MG63 (cell line): Measurements from ENCODE around the gene GRID1. TPM values are rescaled to one million over a fixed set of nuclear protein-coding genes. Genes with fewer than 3 reads are reported as not detected.

Source experiments
- DNase-seq: peaks from one replicate; pipeline ENCODE4 v3.0.0-alpha.2; 2020
- H3K27me3 ChIP-seq: fragments of 250-450 bp; sonication (Bioruptor Pico); 2 replicates; pipeline ENCODE4 v1.5.1; 2020; ENCODE audit warnings: mild to moderate bottlenecking, moderate library complexity
- H3K36me3 ChIP-seq: fragments of 250-450 bp; sonication (Bioruptor Pico); 2 replicates; pipeline ENCODE4 v1.5.1; 2020; ENCODE audit warnings: mild to moderate bottlenecking, moderate library complexity
- H3K4me3 ChIP-seq: fragments of 250-450 bp; sonication (Bioruptor Pico); 2 replicates; pipeline ENCODE4 v1.5.1; 2020; ENCODE audit warnings: mild to moderate bottlenecking, moderate library complexity
- H3K9me3 ChIP-seq: fragments of 250-450 bp; sonication (Bioruptor Pico); 2 replicates; pipeline ENCODE4 v1.5.1; 2020; ENCODE audit warnings: mild to moderate bottlenecking, moderate library complexity
- total RNA-seq: library from RNA; depleted of rRNA; stranded (reverse); fragments of >200 nt; shearing (Covaris generic); gene quantifications from 2 replicates; pipeline ENCODE4 v1.2.3, GENCODE V29; 2014; ENCODE audit warnings: low replicate concordance

Gene GRID1
- total RNA-seq, 1 experiment from 2014 or later: 0.10 TPM

- no peak overlapping the region for H3K4me3 ChIP-seq
- no peaks in the 10 kb centered on the region for H3K27me3 ChIP-seq
- no peaks in the 10 kb centered on the region for H3K9me3 ChIP-seq
- no peak for DNase-seq
- H3K36me3 ChIP-seq: no peaks in the 10 kb centered on the region
Measured at GRCh38 chr10:86220626-86221025, 146.0 kb downstream of the GRID1 start.

GRCh38 chr10:86219271-86219670 is 147.3 kb downstream of the GRID1 start:
- Histone ChIP-seq H3K36me3 (no peaks in the 10 kb centered on the region), H3K4me3 (no peak overlapping the region), H3K9me3 (no peaks in the 10 kb centered on the region), H3K27me3 (no peaks in the 10 kb centered on the region)
- DNase-seq: no peak

DNA sequence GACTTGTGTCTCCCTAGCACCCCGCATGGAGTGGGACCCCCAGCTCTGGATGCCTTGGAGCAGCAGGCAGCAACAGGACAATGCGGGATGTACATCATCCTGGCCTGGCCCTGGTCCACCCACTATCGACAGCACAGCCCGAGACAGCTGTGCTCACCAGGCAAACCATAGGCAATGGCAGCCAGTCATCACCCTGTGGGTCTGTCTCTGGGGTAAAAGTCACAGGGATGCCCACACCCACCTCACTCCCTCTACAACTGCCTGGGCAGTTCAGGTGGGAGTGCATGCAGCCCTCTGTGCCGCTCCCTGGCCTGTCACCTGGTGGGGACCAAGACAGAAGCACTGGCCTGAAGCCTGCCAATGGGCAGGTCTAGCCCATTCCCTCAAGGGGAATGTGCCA is 147.8 kb downstream of the GRID1 start:
- DNase-seq: no peak
- H3K4me3 ChIP-seq: no peak overlapping the region
- H3K36me3 ChIP-seq: no peaks in the 10 kb centered on the region
- no peaks in the 10 kb centered on the region for H3K27me3 ChIP-seq
- H3K9me3 ChIP-seq: no peaks in the 10 kb centered on the region

GRCh38 chr10:86218160-86218559 is 148.4 kb downstream of the GRID1 start:
- Histone ChIP-seq H3K9me3 (no peaks in the 10 kb centered on the region), H3K36me3 (no peaks in the 10 kb centered on the region), H3K4me3 (no peak overlapping the region), H3K27me3 (no peaks in the 10 kb centered on the region)
- peak; percentile 28 for DNase-seq

GRCh38 chr10:86217371-86218080 is 149.1 kb downstream of the GRID1 start:
- Histone ChIP-seq H3K27me3 (no peaks in the 10 kb centered on the region), H3K4me3 (no peak overlapping the region), H3K9me3 (no peaks in the 10 kb centered on the region), H3K36me3 (no peaks in the 10 kb centered on the region)
- peak; percentile 21 for DNase-seq

GRCh38 chr10:86216886-86217285 is 149.7 kb downstream of the GRID1 start:
- H3K9me3 ChIP-seq: no peaks in the 10 kb centered on the region
- H3K27me3 ChIP-seq: no peaks in the 10 kb centered on the region
- no peak for DNase-seq
- H3K36me3 ChIP-seq: no peaks in the 10 kb centered on the region
- H3K4me3 ChIP-seq: no peak overlapping the region

GRCh38 chr10:86215712-86216111 is 150.9 kb downstream of the GRID1 start:
- DNase-seq: no peak
- no peak overlapping the region for H3K4me3 ChIP-seq
- no peaks in the 10 kb centered on the region for H3K36me3 ChIP-seq
- H3K9me3 ChIP-seq: no peaks in the 10 kb centered on the region
- no peaks in the 10 kb centered on the region for H3K27me3 ChIP-seq

DNA sequence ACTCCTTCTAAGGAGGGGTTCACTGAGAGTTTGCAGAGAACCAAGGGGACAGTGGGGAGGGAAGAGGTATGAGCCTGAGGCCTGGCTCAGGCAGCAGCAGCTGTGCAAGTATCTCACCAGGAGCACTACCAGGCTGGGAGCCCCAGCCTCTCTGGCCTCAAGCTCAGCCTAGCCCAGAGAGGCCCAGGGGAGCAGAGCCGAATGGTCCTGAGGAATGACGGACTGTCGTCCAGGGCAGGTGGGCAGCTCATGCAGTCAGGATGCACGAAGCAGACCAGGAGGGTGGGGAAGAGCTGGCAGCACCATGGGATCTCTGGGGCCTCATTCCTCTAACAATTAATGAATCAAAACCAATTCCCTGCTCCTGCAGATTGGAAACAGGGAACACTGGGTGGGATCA is 151.5 kb downstream of the GRID1 start:
- H3K9me3 ChIP-seq: no peaks in the 10 kb centered on the region
- H3K4me3 ChIP-seq: no peak overlapping the region
- no peaks in the 10 kb centered on the region for H3K36me3 ChIP-seq
- no peaks in the 10 kb centered on the region for H3K27me3 ChIP-seq
- no peak for DNase-seq

- Histone ChIP-seq H3K27me3 (no peaks in the 10 kb centered on the region), H3K36me3 (no peaks in the 10 kb centered on the region), H3K9me3 (no peaks in the 10 kb centered on the region), H3K4me3 (no peak overlapping the region)
- DNase-seq: no peak
Measured at GRCh38 chr10:86213148-86213547, 153.4 kb downstream of the GRID1 start.

GRCh38 chr10:86212391-86212700 is 154.2 kb downstream of the GRID1 start:
- H3K36me3 ChIP-seq: no peaks in the 10 kb centered on the region
- H3K4me3 ChIP-seq: no peak overlapping the region
- H3K9me3 ChIP-seq: no peaks in the 10 kb centered on the region
- DNase-seq: no peak
- H3K27me3 ChIP-seq: no peaks in the 10 kb centered on the region

DNA sequence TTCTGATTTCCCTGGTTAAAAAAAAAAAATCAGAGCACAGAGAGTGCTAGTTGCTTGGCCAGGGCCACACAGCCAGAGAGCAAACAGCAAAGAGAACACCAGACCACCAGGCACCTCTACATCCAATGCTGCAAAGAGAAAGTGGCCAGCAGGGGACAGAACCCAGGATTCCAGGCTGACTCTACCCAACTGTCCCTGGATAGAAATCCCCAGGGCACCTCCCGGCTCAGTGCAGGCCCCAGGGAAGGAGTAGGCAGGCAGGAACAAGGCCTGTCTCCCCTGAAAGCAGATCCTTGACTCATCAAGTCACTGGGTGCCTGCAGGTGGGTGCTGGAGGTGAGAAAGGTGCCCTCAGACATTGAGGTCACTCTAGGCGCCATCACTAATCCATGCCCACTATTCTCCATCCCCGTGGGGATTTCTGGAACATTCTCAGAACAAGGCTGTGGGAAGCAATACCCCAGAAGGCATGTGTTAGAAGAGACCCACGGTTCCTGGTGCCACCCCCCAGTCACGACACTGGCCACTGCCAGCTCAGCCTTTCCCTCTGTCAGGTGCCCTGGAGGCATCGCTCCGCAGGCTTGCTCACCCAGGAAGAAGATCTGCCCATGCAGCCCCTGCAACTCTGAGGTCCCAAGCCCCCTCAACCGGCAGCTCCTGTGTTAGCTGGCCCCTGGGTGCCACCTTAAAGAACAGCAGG is 154.8 kb downstream of the GRID1 start:
- Histone ChIP-seq H3K4me3 (no peak overlapping the region), H3K27me3 (no peaks in the 10 kb centered on the region), H3K9me3 (no peaks in the 10 kb centered on the region), H3K36me3 (no peaks in the 10 kb centered on the region)
- no peak for DNase-seq

DNA sequence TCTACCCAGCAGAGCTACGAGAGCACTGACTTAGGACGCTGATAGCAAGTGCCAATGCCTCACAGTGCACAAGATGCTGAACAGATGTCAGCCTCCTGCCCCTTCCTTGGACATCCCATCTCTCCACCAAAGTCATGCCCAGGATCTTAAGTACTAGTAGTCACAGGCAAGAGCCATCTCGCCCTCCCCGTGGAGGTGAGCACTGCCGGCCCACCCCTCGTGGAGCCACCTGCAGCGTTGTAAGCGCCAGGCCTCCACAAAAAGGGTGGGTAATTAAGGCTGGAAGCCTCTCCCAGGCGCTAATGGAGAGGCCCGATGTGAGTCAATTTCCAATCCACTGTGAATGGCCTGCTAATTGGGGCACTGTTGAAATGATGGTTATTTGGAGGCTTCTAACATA is 156.2 kb downstream of the GRID1 start:
- Histone ChIP-seq H3K36me3 (no peaks in the 10 kb centered on the region), H3K27me3 (no peaks in the 10 kb centered on the region), H3K4me3 (no peak overlapping the region), H3K9me3 (no peaks in the 10 kb centered on the region)
- no peak for DNase-seq

DNA sequence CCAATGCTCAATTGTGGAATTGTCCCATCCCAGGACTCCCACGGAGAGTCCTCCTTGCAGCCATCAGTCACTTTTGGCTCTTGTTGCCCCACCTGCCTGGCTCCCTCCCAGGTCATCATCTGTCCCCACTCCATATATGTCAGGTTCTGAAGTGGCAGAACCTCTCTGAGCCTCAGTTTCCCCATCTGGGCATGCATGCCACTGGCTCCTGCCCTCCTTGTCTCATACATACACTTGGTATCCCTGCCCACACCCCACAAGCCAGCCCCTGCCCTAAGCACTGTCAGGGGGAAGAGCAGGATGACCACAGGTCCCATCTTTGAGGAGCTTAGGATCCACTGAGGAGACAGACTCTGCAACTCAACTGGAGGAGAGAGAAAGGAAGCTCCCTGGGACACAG is 156.9 kb downstream of the GRID1 start:
- no peaks in the 10 kb centered on the region for H3K27me3 ChIP-seq
- DNase-seq: no peak
- no peaks in the 10 kb centered on the region for H3K9me3 ChIP-seq
- no peak overlapping the region for H3K4me3 ChIP-seq
- H3K36me3 ChIP-seq: no peaks in the 10 kb centered on the region

- Histone ChIP-seq H3K36me3 (no peaks in the 10 kb centered on the region), H3K4me3 (no peak overlapping the region), H3K27me3 (no peaks in the 10 kb centered on the region), H3K9me3 (no peaks in the 10 kb centered on the region)
- no peak for DNase-seq
Measured at GRCh38 chr10:86207226-86207625, 159.4 kb downstream of the GRID1 start.

DNA sequence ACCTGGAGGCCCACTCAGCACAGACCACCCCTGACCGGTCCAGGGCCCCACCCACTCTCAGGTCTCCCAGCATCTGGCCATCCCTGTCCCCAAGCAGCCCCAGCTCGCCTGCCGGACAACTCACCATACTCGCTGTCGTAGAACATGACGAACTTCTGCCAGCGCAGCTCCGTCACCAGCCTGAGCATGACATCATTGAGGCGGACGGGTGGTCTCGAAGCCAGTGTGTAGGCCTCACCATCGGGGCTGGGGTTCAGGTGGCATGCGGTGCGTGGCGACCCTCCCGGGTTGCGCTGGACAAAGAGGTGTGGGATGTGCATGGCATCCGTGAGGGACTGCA is 160.4 kb downstream of the GRID1 start:
- no peak overlapping the region for H3K4me3 ChIP-seq
- H3K36me3 ChIP-seq: no peaks in the 10 kb centered on the region
- H3K9me3 ChIP-seq: no peaks in the 10 kb centered on the region
- H3K27me3 ChIP-seq: no peaks in the 10 kb centered on the region
- DNase-seq: no peak

DNA sequence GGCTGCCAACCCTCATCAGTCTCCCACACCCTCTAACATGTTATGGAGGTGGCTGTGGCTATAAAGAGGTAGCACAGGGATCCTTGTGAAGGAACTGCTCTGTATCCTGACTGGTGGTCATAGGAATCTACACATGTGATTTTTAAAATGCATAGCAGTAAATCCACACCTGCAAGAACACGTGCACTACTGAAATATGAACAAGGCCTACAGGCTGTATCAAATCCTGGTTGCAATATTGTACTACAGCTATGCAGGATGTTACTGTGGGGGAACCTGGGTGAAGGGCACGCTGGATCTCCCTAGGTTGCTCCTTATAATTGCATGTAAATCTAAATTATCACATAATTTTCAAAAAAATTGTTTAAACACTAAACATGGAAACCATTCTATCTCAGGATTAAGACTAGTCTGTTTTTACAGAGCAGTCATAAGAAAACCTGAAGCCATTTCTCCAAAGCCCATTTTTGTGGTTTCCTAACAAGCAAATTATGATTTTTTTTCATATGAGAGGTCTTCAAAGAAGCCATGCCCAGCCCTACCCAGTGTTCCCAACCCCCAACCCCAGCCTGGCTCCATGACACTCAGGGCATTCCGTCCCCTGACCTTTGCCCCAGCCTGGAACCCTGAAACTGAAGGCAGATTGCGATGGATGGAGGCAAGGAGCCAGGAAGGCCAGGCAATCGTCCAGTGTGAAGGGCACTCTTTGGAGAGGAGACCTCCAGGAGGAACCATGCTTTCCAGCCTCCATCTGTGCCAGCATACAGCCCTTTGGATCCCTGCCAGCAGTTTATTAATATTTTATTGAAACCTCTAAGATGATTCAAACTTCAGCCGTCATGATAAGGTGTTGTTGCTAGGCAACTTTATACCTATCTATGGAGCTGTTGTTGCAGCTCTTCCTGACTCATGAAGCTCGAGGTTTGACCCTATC is 161.0 kb downstream of the GRID1 start:
- no peaks in the 10 kb centered on the region for H3K27me3 ChIP-seq
- H3K9me3 ChIP-seq: no peaks in the 10 kb centered on the region
- no peak for DNase-seq
- H3K36me3 ChIP-seq: no peaks in the 10 kb centered on the region
- no peak overlapping the region for H3K4me3 ChIP-seq

DNA sequence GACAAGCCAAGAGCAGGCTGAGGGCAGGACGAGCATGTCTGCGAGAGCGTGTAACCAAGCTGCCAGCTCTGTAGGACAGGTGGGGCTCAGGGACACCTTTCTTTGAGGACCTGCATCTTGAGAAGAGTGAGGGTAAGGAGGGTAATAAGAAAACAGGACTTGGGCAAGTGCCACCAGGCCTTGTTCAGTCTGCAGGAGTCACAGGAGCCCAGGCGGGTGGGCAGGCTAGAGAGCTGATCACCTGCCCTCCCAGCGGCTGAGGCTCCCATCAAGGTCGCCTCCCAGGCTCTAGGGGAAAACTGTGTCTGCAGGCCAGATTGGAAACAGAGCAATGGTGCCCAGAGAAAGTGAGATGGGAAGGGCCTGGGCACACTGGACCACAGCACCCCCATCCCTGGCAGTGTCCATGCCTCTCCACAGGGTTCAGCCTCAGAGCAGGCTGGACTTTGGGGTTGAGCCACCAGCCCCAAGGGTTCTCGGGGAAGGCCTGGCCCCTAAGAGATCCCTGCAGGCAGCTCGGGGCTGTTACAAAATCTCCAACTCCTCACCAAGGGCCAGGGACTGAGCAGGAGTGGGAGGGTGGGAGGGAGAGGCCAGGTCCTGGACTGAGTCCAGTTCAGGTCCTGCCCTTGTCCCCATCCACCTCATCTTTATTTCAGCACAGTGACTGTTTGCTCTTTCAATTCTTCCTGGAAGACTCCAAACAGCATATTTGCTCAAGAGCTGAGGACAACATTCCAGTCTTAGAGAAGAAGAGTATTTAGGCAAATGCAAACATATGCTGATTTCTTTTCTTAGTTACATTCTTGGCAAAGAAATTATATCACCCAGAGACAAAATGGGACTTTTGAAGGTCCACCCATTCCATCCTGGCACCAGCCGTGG is 161.9 kb downstream of the GRID1 start:
- no peak overlapping the region for H3K4me3 ChIP-seq
- no peaks in the 10 kb centered on the region for H3K36me3 ChIP-seq
- no peaks in the 10 kb centered on the region for H3K27me3 ChIP-seq
- H3K9me3 ChIP-seq: no peaks in the 10 kb centered on the region
- no peak for DNase-seq
